Endothelial cell of umbilical vein (primary cell): Measurements from ENCODE around the gene DLGAP1. TPM values are rescaled to one million over a fixed set of nuclear protein-coding genes. Genes with fewer than 3 reads are reported as not detected.

Experiments used
- BruUV-seq: library from RNA; stranded (reverse); fragments of 400-500 nt; replicated peaks from 2 replicates; lab custom pipeline; 2021; lab: Mats Ljungman, UMichigan
- CTCF ChIA-PET: fragments of 300-600, 350-600 bp; sonication (Branson Sonifier 250); formaldehyde crosslinking; loops from one replicate; lab custom pipeline; 2021; ENCODE audit warnings: antibody characterized with exemption, inconsistent platforms; lab: Charles Lee
- POLR2A ChIA-PET: fragments of 300-600, 350-600 bp; sonication (Branson Sonifier 250); formaldehyde crosslinking; loops from one replicate; lab custom pipeline; 2021; ENCODE audit warnings: antibody characterized with exemption, inconsistent platforms; lab: Charles Lee
- DNase-seq: peaks from one replicate; pipeline ENCODE4 v3.0.0-alpha.2; 2011; ENCODE audit warnings: low read depth, low spot score
- FAIRE-seq: peaks from 2 replicates; lab custom pipeline; 2011; peaks lifted over from hg19 to GRCh38; lab: Jason Lieb, UNC
- H2AFZ ChIP-seq: 2 replicates; pipeline ENCODE4 v1.6.0; 2012; ENCODE audit warnings: low read depth, low read length, control low read depth, inconsistent platforms
- H3K27ac ChIP-seq: 2 replicates; pipeline ENCODE4 v1.5.1; 2011; ENCODE audit warnings: low read depth, mild to moderate bottlenecking, control low read depth, low read length, moderate library complexity; ENCODE audit not compliant: insufficient read depth
- H3K27me3 ChIP-seq, 2 experiments: 2 replicates each; pipeline versions ENCODE4 v1.6.0 to v1.6.1; 2011; ENCODE audit warnings: low read length in 2 of 2, mixed read lengths in 1 of 2; ENCODE audit not compliant: control insufficient read depth in 2 of 2, insufficient read depth in 2 of 2
- H3K36me3 ChIP-seq, 2 experiments: 2 replicates in 1 of 2; 3 replicates in 1 of 2; pipeline ENCODE4 v1.5.1; 2011; ENCODE audit warnings: low read length in 2 of 2, mild to moderate bottlenecking in 1 of 2, moderate library complexity in 1 of 2; ENCODE audit not compliant: control insufficient read depth in 2 of 2, insufficient read depth in 2 of 2; ENCODE audit errors: extremely low read depth in 1 of 2
- H3K4me1 ChIP-seq: 3 replicates; pipeline ENCODE4 v1.5.1; 2011; ENCODE audit warnings: mild to moderate bottlenecking, low read length; ENCODE audit not compliant: control insufficient read depth, insufficient read depth; ENCODE audit errors: extremely low read depth
- H3K4me2 ChIP-seq: 2 replicates; pipeline ENCODE4 v1.6.1; 2011; ENCODE audit warnings: low read length, control low read depth, mixed read lengths; ENCODE audit not compliant: insufficient read depth
- H3K4me3 ChIP-seq, 3 experiments: fragments of 200-600 bp in 1 of 3; sonication (generic), shearing (Covaris generic) in 1 of 3; replicated peaks in 1 of 3; 2 replicates each; pipeline ENCODE4 v1.5.1; 2011 to 2016; ENCODE audit warnings: control low read depth in 3 of 3, low read length in 3 of 3, mild to moderate bottlenecking in 2 of 3, inconsistent platforms in 1 of 3, low read depth in 1 of 3, moderate library complexity in 1 of 3; ENCODE audit not compliant: insufficient read depth in 1 of 3
- H3K79me2 ChIP-seq: 2 replicates; pipeline ENCODE4 v1.6.0; 2012; ENCODE audit warnings: low read length, inconsistent platforms; ENCODE audit not compliant: control insufficient read depth, insufficient read depth
- H3K9ac ChIP-seq: replicated peaks from 2 replicates; pipeline ENCODE3; 2011; ENCODE audit warnings: low read length, control low read depth; ENCODE audit not compliant: insufficient read depth; ENCODE audit errors: extremely low read depth
- H3K9me1 ChIP-seq: replicated peaks from 3 replicates; pipeline ENCODE4 v1.6.0; 2011; ENCODE audit warnings: mild to moderate bottlenecking, low read length; ENCODE audit not compliant: control insufficient read depth, insufficient read depth; ENCODE audit errors: extremely low read depth
- H3K9me3 ChIP-seq: replicated peaks from 2 replicates; pipeline ENCODE4 v1.5.1; 2012; ENCODE audit warnings: low read length, inconsistent platforms; ENCODE audit not compliant: control insufficient read depth, insufficient read depth
- H4K20me1 ChIP-seq: replicated peaks from 2 replicates; pipeline ENCODE3; 2011; ENCODE audit warnings: mild to moderate bottlenecking, low read length; ENCODE audit not compliant: control insufficient read depth, insufficient read depth; ENCODE audit errors: extremely low read depth
- EZH2 ChIP-seq: IDR thresholded peaks from 2 replicates; pipeline ENCODE4 v1.6.1; 2012; ENCODE audit warnings: borderline replicate concordance, low read depth, mild to moderate bottlenecking, moderate library complexity, low read length, inconsistent platforms; ENCODE audit not compliant: severe bottlenecking
- FOS ChIP-seq: IDR thresholded peaks from 2 replicates; pipeline ENCODE4 v1.6.1; 2011; ENCODE audit warnings: mild to moderate bottlenecking, low read length, moderate library complexity, borderline replicate concordance; ENCODE audit not compliant: insufficient read depth
- GATA2 ChIP-seq: IDR thresholded peaks from 2 replicates; pipeline ENCODE4 v1.7.0; 2011; ENCODE audit warnings: low read depth, mild to moderate bottlenecking, moderate library complexity, mixed read lengths, low read length; ENCODE audit not compliant: insufficient read length, insufficient read depth
- JUN ChIP-seq: IDR thresholded peaks from 2 replicates; pipeline ENCODE4 v1.6.1; 2011; ENCODE audit warnings: borderline replicate concordance, low read depth; ENCODE audit not compliant: insufficient read length, insufficient read depth
- MYC ChIP-seq: IDR thresholded peaks from one replicate; pipeline ENCODE4 v1.6.1; 2011; ENCODE audit warnings: mild to moderate bottlenecking, low read depth, low read length
- POLR2AphosphoS5 ChIP-seq: IDR thresholded peaks from 2 replicates; pipeline ENCODE4 v1.6.1; 2012; ENCODE audit warnings: low read depth, mild to moderate bottlenecking, control low read depth, low read length, moderate library complexity; ENCODE audit not compliant: insufficient read depth
- dilution Hi-C: fragments of 300-500 bp; cut with MboI; formaldehyde crosslinking; loops from one replicate; pipeline ENCODE4 v1.15.0; 2019; ENCODE audit warnings: low sequenced_read_pairs; ENCODE audit not compliant: extremely low pct_ligation_motif_present
- intact Hi-C: fragments of 100-400 bp; cut with micrococcal nuclease; formaldehyde crosslinking; loops from one replicate; pipeline ENCODE4 v1.10.0; 2022
- polyA plus RNA-seq, 4 experiments: library from polyadenylated mRNA; depleted of rRNA in 3 of 4; stranded (reverse) in 3 of 4; unstranded in 1 of 4; fragments of >200 nt; gene quantifications; 2 replicates each; pipeline versions ENCODE4 v1.2.1 to v1.2.3, GENCODE V29; 2011 to 2012; ENCODE audit warnings: missing spikeins in 1 of 4
- total RNA-seq: library from RNA; stranded (reverse); gene quantifications from 2 replicates; pipeline ENCODE4 v1.2.3, GENCODE V29; 2021
- TF ChIP-seq, protein P1 (sequence below): IDR thresholded peaks from 2 replicates; pipeline ENCODE4 v1.6.1; 2011; ENCODE audit not compliant: insufficient read depth, insufficient read length

DLGAP1 gene
- total and polyA plus RNA-seq, 2 donors (not counting 3 experiments of a cell fraction or from before 2014, with no cell fraction given) = 0.04 TPM; not detected in 1

DNA sequence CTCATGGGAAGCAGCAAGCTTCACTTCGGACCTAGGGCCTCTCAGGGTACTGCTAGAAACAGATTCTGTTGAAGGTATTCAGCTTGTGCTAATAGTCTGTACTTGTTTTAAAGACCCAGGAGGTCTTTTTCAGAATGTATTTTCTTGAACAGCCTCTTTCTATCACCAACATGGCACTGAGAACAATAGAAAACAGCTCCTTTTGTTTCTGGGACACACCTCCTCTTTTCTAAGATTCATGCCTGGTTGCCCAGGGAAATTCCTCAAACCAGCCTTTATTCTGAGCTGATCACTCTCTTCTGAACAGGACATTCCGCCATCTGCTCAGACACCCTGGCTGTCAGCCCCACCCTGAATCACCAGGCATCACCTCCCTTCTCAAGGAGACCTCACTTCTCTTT lies 615.5 kb downstream of the DLGAP1 start:
- FAIRE-seq (no peak), DNase-seq (no peak)
- no peak overlapping the region for H3K4me2 ChIP-seq
- TF ChIP-seq POLR2AphosphoS5 (no peak), FOS (no peak), EZH2 (no peak), GATA2 (no peak), JUN (no peak), MYC (no peak)
- TF ChIP-seq, protein P1, sequence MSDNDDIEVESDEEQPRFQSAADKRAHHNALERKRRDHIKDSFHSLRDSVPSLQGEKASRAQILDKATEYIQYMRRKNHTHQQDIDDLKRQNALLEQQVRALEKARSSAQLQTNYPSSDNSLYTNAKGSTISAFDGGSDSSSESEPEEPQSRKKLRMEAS = no peak
- BruUV-seq = no TSS peak
- no peaks in the 10 kb centered on the region for H3K79me2 ChIP-seq
- H3K27ac ChIP-seq = no peak overlapping the region
- ChIA-PET CTCF (interaction anchor here (0.7 to 1.9 kb wide), 6 partner anchors 11 to 136 kb away, joined by 3 to 6 read pairs (median 4); no protein-coding TSS in a partner anchor), POLR2A (no interaction called here)
- H3K4me1 ChIP-seq = no peaks in the 10 kb centered on the region
- intact Hi-C loops (no loop called here), dilution Hi-C loops (no loop called here)
- H3K9me3 ChIP-seq = no peaks in the 10 kb centered on the region
- no peaks in the 10 kb centered on the region for H4K20me1 ChIP-seq
- H3K27me3 ChIP-seq = peaks cover 5 to 8% of the 10 kb centered on the region in 2 experiments
- no peak overlapping the region for H3K4me3 ChIP-seq
- H3K9ac ChIP-seq = no peak overlapping the region
- H3K9me1 ChIP-seq = no peaks in the 10 kb centered on the region
- H3K36me3 ChIP-seq = no peaks in the 10 kb centered on the region
- H2AFZ ChIP-seq = no peak overlapping the region
